ENCODE measurements around the gene SMARCA4. TPM values are rescaled to one million over a fixed set of nuclear protein-coding genes. Genes with fewer than 3 reads are reported as not detected.

The SMARCA4 gene
- total RNA-seq, 2 experiments from 2014 or later: 409 to 554 TPM

DNA sequence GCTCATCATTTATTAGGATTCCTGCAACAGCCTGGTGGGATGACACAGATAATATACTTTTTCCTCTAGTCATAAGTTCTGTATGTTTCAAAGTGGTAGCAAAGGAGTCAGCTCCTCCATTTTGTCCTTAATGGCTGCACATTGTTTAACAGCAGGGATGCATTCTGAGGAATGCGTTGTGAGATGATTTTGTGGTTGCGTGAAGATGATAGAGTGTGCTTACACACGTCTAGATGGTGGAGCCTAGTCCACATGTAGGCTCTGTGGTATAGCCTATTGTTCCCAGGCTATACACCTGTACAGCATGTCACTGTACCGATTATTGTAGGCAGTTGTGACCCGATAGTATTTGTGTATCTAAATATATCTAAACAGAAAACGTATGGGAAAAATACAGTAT is 4.6 kb downstream of the SMARCA4 start:
- peaks cover 74% of the 10 kb centered on the region for H3K4me1 ChIP-seq (ENCODE audit: insufficient read depth, low read length, poor library complexity, severe bottlenecking)
- no peaks in the 10 kb centered on the region for H3K9me2 ChIP-seq (ENCODE audit: insufficient read depth, low read length)
- H3K79me2 ChIP-seq (ENCODE audit: insufficient read depth, low read depth, low read length): peaks cover 92% of the 10 kb centered on the region
- CTCF ChIA-PET (ENCODE audit: unreplicated experiment): no interaction called here
- H3K9me3 ChIP-seq (ENCODE audit: low read length): no peaks in the 10 kb centered on the region
- no peaks in the 10 kb centered on the region for H4K20me1 ChIP-seq (ENCODE audit: insufficient read depth, low read length)
- H3K36me3 ChIP-seq (ENCODE audit: insufficient read depth, low read length): peaks cover 54% of the 10 kb centered on the region
- peak overlapping the region; percentile 76 for H3K4me2 ChIP-seq (ENCODE audit: low read length)
- DNase-seq (ENCODE audit: low spot score): no peak
- peak overlapping the region; percentile 87 for H3K4me3 ChIP-seq (ENCODE audit: low read depth, low read length, poor library complexity, severe bottlenecking)
- peak overlapping the region; percentile 99 for H3K27ac ChIP-seq (ENCODE audit: low read depth, low read length, poor library complexity, severe bottlenecking)
- POLR2A ChIA-PET: interaction anchor here (1.3 to 4.2 kb wide), 3 partner anchors 10 to 14 kb away, joined by 4 to 43 read pairs (median 11); no protein-coding TSS in a partner anchor
- no peak for TF ChIP-seq EZH2phosphoT487 (IDR thresholded peaks at IDR 0.05; ENCODE audit: borderline replicate concordance, low read depth, low read length)
- TF ChIP-seq, protein P1, sequence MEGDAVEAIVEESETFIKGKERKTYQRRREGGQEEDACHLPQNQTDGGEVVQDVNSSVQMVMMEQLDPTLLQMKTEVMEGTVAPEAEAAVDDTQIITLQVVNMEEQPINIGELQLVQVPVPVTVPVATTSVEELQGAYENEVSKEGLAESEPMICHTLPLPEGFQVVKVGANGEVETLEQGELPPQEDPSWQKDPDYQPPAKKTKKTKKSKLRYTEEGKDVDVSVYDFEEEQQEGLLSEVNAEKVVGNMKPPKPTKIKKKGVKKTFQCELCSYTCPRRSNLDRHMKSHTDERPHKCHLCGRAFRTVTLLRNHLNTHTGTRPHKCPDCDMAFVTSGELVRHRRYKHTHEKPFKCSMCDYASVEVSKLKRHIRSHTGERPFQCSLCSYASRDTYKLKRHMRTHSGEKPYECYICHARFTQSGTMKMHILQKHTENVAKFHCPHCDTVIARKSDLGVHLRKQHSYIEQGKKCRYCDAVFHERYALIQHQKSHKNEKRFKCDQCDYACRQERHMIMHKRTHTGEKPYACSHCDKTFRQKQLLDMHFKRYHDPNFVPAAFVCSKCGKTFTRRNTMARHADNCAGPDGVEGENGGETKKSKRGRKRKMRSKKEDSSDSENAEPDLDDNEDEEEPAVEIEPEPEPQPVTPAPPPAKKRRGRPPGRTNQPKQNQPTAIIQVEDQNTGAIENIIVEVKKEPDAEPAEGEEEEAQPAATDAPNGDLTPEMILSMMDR (conservative IDR thresholded peaks at IDR 0.05; ENCODE audit: low read length): no peak
- H2AFZ ChIP-seq (ENCODE audit: low read length): no peak overlapping the region
- intact Hi-C loops (cut with micrococcal nuclease; ENCODE audit: unreplicated experiment): loop anchor here (5.0 kb wide), 1 partner anchor 373 kb away; no protein-coding TSS in a partner anchor
- no TSS peak for BruUV-seq (replicated peaks)

DNA sequence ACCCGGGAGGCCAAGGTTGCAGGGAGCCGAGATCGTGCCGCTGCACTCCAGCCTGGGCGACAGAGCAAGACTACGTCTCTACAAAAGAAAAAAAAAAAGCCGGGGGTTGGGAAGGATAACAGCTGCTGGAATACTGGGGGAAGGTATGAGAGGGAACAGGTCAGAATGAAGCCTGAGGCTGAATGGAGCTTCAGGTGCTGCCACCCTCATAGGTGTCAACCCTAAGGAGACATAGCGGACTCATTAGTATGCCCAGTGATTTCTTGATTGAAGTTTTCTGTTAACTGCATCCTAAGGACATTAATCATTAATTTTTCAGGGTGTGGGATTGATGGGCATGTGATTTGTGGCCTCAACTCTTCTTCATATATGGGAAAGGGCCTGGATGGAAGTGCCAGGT is 6.0 kb downstream of the SMARCA4 start:
- Histone ChIP-seq H3K79me2 (ENCODE audit: insufficient read depth, low read depth, low read length) (peaks cover 99% of the 10 kb centered on the region), H3K4me1 (ENCODE audit: insufficient read depth, low read length, poor library complexity, severe bottlenecking) (peaks cover 88% of the 10 kb centered on the region), H3K4me3 (ENCODE audit: low read depth, low read length, poor library complexity, severe bottlenecking) (peak overlapping the region; percentile 87), H2AFZ (ENCODE audit: low read length) (no peak overlapping the region), H3K36me3 (ENCODE audit: insufficient read depth, low read length) (peaks cover 65% of the 10 kb centered on the region), H3K27ac (ENCODE audit: low read depth, low read length, poor library complexity, severe bottlenecking) (peak overlapping the region; percentile 99), H3K9me3 (ENCODE audit: low read length) (no peaks in the 10 kb centered on the region), H4K20me1 (ENCODE audit: insufficient read depth, low read length) (no peaks in the 10 kb centered on the region), H3K4me2 (ENCODE audit: low read length) (peak overlapping the region; percentile 76), H3K9me2 (ENCODE audit: insufficient read depth, low read length) (no peaks in the 10 kb centered on the region)
- ChIA-PET POLR2A (interaction anchor here (0.7 to 4.2 kb wide), 7 partner anchors 9 to 248 kb away, joined by 3 to 43 read pairs (median 5); partner anchors contain the start of gene LDLR), CTCF (ENCODE audit: unreplicated experiment) (no interaction called here)
- TF ChIP-seq, protein P1 (conservative IDR thresholded peaks at IDR 0.05; ENCODE audit: low read length): no peak
- TF ChIP-seq EZH2phosphoT487 (IDR thresholded peaks at IDR 0.05; ENCODE audit: borderline replicate concordance, low read depth, low read length): no peak
- no peak for DNase-seq (ENCODE audit: low spot score)
- no TSS peak for BruUV-seq (replicated peaks)
- intact Hi-C loops (cut with micrococcal nuclease; ENCODE audit: unreplicated experiment): loop anchor here (5.0 kb wide), 1 partner anchor 375 kb away; no protein-coding TSS in a partner anchor

DNA sequence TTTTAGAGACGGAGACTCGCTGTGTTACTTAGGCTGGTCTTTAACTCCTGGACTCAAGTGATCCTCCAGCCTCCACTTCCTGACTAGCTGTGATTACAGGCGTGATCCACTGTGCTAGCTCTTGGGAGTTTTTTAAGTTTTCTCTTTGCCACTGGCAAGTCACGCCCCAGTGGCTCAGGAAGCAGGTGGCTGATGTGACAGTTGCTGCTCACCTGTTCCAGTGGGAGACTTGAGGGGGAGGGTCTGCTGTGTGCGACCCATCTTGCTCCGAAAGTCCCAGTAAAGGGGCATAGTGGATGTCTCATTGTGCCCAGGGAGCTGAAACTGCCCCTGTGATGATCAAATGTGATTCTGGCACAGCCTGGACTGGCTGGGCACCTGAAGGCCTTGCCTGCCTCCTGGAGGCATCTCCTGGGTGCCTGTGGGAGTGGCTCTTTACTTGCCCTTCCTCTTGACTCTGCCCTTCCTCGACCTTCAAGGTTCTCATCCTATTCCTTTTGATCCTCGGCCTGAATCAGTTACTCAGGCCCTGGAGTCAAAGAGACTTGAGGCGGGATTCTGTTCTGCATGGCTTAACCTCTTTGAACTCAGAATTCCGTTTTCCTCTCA is 7.8 kb downstream of the SMARCA4 start:
- Histone ChIP-seq H3K4me3 (ENCODE audit: low read depth, low read length, poor library complexity, severe bottlenecking) (peak overlapping the region; percentile 56), H3K4me1 (ENCODE audit: insufficient read depth, low read length, poor library complexity, severe bottlenecking) (peaks cover 97% of the 10 kb centered on the region), H3K36me3 (ENCODE audit: insufficient read depth, low read length) (peaks cover 69% of the 10 kb centered on the region), H3K27ac (ENCODE audit: low read depth, low read length, poor library complexity, severe bottlenecking) (peak overlapping the region; percentile 99), H3K9me2 (ENCODE audit: insufficient read depth, low read length) (no peaks in the 10 kb centered on the region), H3K4me2 (ENCODE audit: low read length) (peak overlapping the region; percentile 84), H3K9me3 (ENCODE audit: low read length) (no peaks in the 10 kb centered on the region), H3K79me2 (ENCODE audit: insufficient read depth, low read depth, low read length) (peaks cover 98% of the 10 kb centered on the region), H2AFZ (ENCODE audit: low read length) (no peak overlapping the region), H4K20me1 (ENCODE audit: insufficient read depth, low read length) (no peaks in the 10 kb centered on the region)
- TF ChIP-seq, protein P1 (conservative IDR thresholded peaks at IDR 0.05; ENCODE audit: low read length): no peak
- TF ChIP-seq EZH2phosphoT487 (IDR thresholded peaks at IDR 0.05; ENCODE audit: borderline replicate concordance, low read depth, low read length): no peak
- POLR2A ChIA-PET: interaction anchor here (0.6 to 4.2 kb wide), 4 partner anchors 11 to 81 kb away, joined by 3 to 43 read pairs (median 4); no protein-coding TSS in a partner anchor
- peak; percentile 98 for DNase-seq (ENCODE audit: low spot score)
- CTCF ChIA-PET (ENCODE audit: unreplicated experiment): no interaction called here
- intact Hi-C loops (cut with micrococcal nuclease; ENCODE audit: unreplicated experiment): loop anchor here (5.0 kb wide), 1 partner anchor 376 kb away; no protein-coding TSS in a partner anchor
- no TSS peak for BruUV-seq (replicated peaks)
